ENCODE measurements around the gene APOF.

- no peak for TF ChIP-seq EZH2 (IDR thresholded peaks at IDR 0.05; ENCODE audit: low read depth)
- no peak for TF ChIP-seq CTCF (conservative IDR thresholded peaks at IDR 0.05)
Observed at GRCh38 chr12:56382611-56383010, 20.0 kb upstream of the APOF start.
